Psoas muscle (tissue), 8 donors: ENCODE results near the gene SERPINB1. TPM values are rescaled to one million over a fixed set of nuclear protein-coding genes. Genes with fewer than 3 reads are reported as not detected.

Experiments used
- ATAC-seq, 4 donors: fragments of 200-7000 bp; cut with Tn5 transposase; one replicate each; pipeline ENCODE4 v1.9.1; 2020; ENCODE audit warnings: moderate library complexity in 3 of 4, mild to moderate bottlenecking in 2 of 4
- DNase-seq, 2 donors: peaks; one replicate each; pipeline ENCODE4 v3.0.0-alpha.2; 2020
- H3K27ac ChIP-seq: fragments of 200-600 bp; one replicate; pipeline ENCODE4 v1.8.0; 2022
- H3K27me3 ChIP-seq, 3 donors: fragments of 200-600 bp in 1 of 3; one replicate each; pipeline versions ENCODE4 v1.6.1 to v1.8.0; 2013 to 2022; ENCODE audit warnings: low read length in 2 of 3, mild to moderate bottlenecking in 2 of 3, moderate library complexity in 1 of 3; ENCODE audit not compliant: insufficient read depth in 3 of 3
- H3K36me3 ChIP-seq, 2 donors: fragments of 200-600 bp in 1 of 2; one replicate each; pipeline versions ENCODE4 v1.6.1 to v1.8.0; 2013 to 2022; ENCODE audit warnings: low read depth in 1 of 2, mild to moderate bottlenecking in 1 of 2, moderate library complexity in 1 of 2; ENCODE audit not compliant: insufficient read depth in 1 of 2
- H3K4me1 ChIP-seq: fragments of 200-600 bp; one replicate; pipeline ENCODE4 v1.8.0; 2022
- H3K4me3 ChIP-seq: fragments of 200-600 bp; one replicate; pipeline ENCODE4 v1.8.0; 2022; ENCODE audit warnings: mild to moderate bottlenecking
- H3K9me3 ChIP-seq: fragments of 200-600 bp; one replicate; pipeline ENCODE4 v1.8.0; 2022
- CTCF ChIP-seq: fragments of 200-600 bp; IDR thresholded peaks from one replicate; pipeline ENCODE4 v1.8.0; 2022; ENCODE audit warnings: antibody characterized with exemption
- WGBS, 3 donors: extraction: QIAGEN DNeasy Blood & Tissue Kit; methylation state at CpG; one replicate each; pipeline versions ENCODE4 v1.1.6 to v1.1.7; 2013; 5-methylcytosine and 5-hydroxymethylcytosine counted together
- intact Hi-C, 2 donors: fragments of 100-400 bp; cut with DNase I; formaldehyde crosslinking; loops; one replicate each; pipeline versions ENCODE4 v1.11.0 to v1.14.2; 2022
- polyA plus RNA-seq, 3 donors: library from polyadenylated mRNA; stranded (reverse); fragments of 200-250 nt; gene quantifications; one replicate each; pipeline ENCODE4 v1.2.3, GENCODE V29; 2013
- total RNA-seq, 4 donors: library from RNA; stranded (reverse); fragmentation: NEBNext Ultra II Directional in 2 of 4; extraction: Animal tissue kit (Norgen Biotek cat#: 25700) in 2 of 4; gene quantifications; one replicate each; pipeline versions ENCODE4 v1.2.1 to v1.2.4, GENCODE V29; 2021 to 2023
- donor health status: healthy with polysubstance abuse.
- donor health status: DM: no; HTN: no; CAD: no; lungs with moderate emphysema.
- donor health status: Bipolar disorder and iron deficiency.
- donor health status: healthy.
- donor health status: DM: yes; HTN: yes; CAD: no.
- donor health status: DM: no; HTN: no; CAD: no.
- donor health status: DM: no; HTN: no; CAD: no.
- donor health status: DM: yes; HTN: yes; CAD: no.

The SERPINB1 gene
- total and polyA plus RNA-seq, 7 donors, result 10.2 to 131 (median 43.6) TPM

- peaks cover 27% of the 10 kb centered on the region for H3K4me1 ChIP-seq
- no peak overlapping the region for H3K27ac ChIP-seq
- 66 to 70% (median 67%) methylated on average over 7 of the region's 7 CpGs for WGBS, 3 donors
- no peak for TF ChIP-seq CTCF
- intact Hi-C loops, result no loop called here
- H3K9me3 ChIP-seq, result peaks cover 13% of the 10 kb centered on the region
- no peak overlapping the region for H3K4me3 ChIP-seq
- no peaks in the 10 kb centered on the region for H3K27me3 ChIP-seq
- ATAC-seq (no peak), DNase-seq (no peak)
- H3K36me3 ChIP-seq, result no peaks in the 10 kb centered on the region
These were observed 21.7 kb downstream of the SERPINB1 start for GRCh38 chr6:2819978-2820377.

- no peak for TF ChIP-seq CTCF
- H3K9me3 ChIP-seq, result peaks cover 13% of the 10 kb centered on the region
- H3K27me3 ChIP-seq, result no peaks in the 10 kb centered on the region
- WGBS, 3 donors, result 75 to 88% (median 84%) methylated on average over 5 of the region's 5 CpGs
- H3K27ac ChIP-seq, result no peak overlapping the region
- H3K36me3 ChIP-seq, result no peaks in the 10 kb centered on the region
- peaks cover 27% of the 10 kb centered on the region for H3K4me1 ChIP-seq
- H3K4me3 ChIP-seq, result no peak overlapping the region
- peak; percentile 35 to 75 (median 56) for ATAC-seq
- intact Hi-C loops, result no loop called here
- DNase-seq, result no peak
These were observed 22.5 kb downstream of the SERPINB1 start for GRCh38 chr6:2819115-2819514.

- no peak for DNase-seq
- intact Hi-C loops, result no loop called here
- Histone ChIP-seq H3K4me3 (peak overlapping the region; percentile 38), H3K9me3 (peaks cover 13% of the 10 kb centered on the region), H3K27ac (peak overlapping the region; percentile 62), H3K27me3 (no peaks in the 10 kb centered on the region), H3K4me1 (peaks cover 25% of the 10 kb centered on the region), H3K36me3 (no peaks in the 10 kb centered on the region)
- WGBS, 3 donors, result 34 to 50% (median 41%) methylated on average over 3 of the region's 3 CpGs
- no peak for TF ChIP-seq CTCF
- peak in 2 of 4 donors; percentile 30 to 50 for ATAC-seq
These were observed 23.1 kb downstream of the SERPINB1 start for GRCh38 chr6:2818593-2818992.

- peaks cover 21% of the 10 kb centered on the region for H3K4me1 ChIP-seq
- TF ChIP-seq CTCF, result no peak
- H3K4me3 ChIP-seq, result peak overlapping the region; percentile 38
- H3K27ac ChIP-seq, result peak overlapping the region; percentile 62
- H3K9me3 ChIP-seq, result peaks cover 13% of the 10 kb centered on the region
- no peaks in the 10 kb centered on the region for H3K27me3 ChIP-seq
- intact Hi-C loops, result no loop called here
- no peak for DNase-seq
- ATAC-seq, result peak; percentile 60 to 73 (median 64)
- no peaks in the 10 kb centered on the region for H3K36me3 ChIP-seq
- WGBS, 3 donors, result 12 to 23% (median 14%) methylated on average over 4 of the region's 4 CpGs
These were observed 23.7 kb downstream of the SERPINB1 start for GRCh38 chr6:2817903-2818443.

GRCh38 chr6:2816158-2816557, 25.5 kb downstream of the SERPINB1 start:
- ATAC-seq, result no peak
- H3K27me3 ChIP-seq, result no peaks in the 10 kb centered on the region
- no peak for TF ChIP-seq CTCF
- intact Hi-C loops, result no loop called here
- peaks cover 18% of the 10 kb centered on the region for H3K4me1 ChIP-seq
- H3K36me3 ChIP-seq, result no peaks in the 10 kb centered on the region
- no peak for DNase-seq
- H3K27ac ChIP-seq, result no peak overlapping the region
- H3K9me3 ChIP-seq, result peaks cover 13% of the 10 kb centered on the region
- no peak overlapping the region for H3K4me3 ChIP-seq
